Neural progenitor cell (in vitro differentiated cells): ENCODE measurements around the gene ZDHHC11.
"Not testable (repeated sequence)": the region's sequence is repeated elsewhere in the genome, so short reads cannot be mapped to it uniquely, and the experiment has no call there.

Experiments used
- EZH2phosphoT487 ChIP-seq: fragments of 200-600 bp; sonication (generic); IDR thresholded peaks from 2 replicates; pipeline ENCODE4 v1.6.1; 2017; ENCODE audit warnings: antibody characterized with exemption
- TF ChIP-seq, protein P1 (sequence below): fragments of 200-600 bp; sonication (generic); IDR thresholded peaks from 2 replicates; pipeline ENCODE4 v1.5.1; 2017; ENCODE audit warnings: antibody characterized with exemption, mild to moderate bottlenecking

DNA sequence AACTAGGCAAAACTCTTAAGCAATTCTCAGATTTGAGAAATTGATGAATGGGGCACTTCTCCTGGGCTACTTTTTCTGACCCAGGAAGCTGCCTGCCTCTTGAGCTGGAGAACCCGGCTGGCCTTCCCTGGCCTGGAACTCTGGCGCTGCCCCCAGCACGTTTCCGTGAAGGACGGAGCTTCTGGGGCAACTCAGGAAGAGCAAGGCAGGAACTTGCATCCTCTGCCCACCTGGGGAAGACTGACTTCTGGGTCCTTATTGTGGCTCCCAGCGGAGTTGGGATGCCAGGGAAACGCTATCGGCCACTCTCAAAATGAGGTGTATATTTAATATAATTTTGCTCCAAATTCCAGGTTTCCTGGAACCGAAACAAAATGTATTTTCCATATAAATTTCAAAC, 39.4 kb downstream of the ZDHHC11 start:
- TF ChIP-seq, protein P1, sequence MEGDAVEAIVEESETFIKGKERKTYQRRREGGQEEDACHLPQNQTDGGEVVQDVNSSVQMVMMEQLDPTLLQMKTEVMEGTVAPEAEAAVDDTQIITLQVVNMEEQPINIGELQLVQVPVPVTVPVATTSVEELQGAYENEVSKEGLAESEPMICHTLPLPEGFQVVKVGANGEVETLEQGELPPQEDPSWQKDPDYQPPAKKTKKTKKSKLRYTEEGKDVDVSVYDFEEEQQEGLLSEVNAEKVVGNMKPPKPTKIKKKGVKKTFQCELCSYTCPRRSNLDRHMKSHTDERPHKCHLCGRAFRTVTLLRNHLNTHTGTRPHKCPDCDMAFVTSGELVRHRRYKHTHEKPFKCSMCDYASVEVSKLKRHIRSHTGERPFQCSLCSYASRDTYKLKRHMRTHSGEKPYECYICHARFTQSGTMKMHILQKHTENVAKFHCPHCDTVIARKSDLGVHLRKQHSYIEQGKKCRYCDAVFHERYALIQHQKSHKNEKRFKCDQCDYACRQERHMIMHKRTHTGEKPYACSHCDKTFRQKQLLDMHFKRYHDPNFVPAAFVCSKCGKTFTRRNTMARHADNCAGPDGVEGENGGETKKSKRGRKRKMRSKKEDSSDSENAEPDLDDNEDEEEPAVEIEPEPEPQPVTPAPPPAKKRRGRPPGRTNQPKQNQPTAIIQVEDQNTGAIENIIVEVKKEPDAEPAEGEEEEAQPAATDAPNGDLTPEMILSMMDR = not testable (repeated sequence)
- not testable (repeated sequence) for TF ChIP-seq EZH2phosphoT487
